HG02678 (cell line): ENCODE results near the gene PDXP.
"Not testable (repeated sequence)": the region's sequence is repeated elsewhere in the genome, so short reads cannot be mapped to it uniquely, and the experiment has no call there.

ENCODE experiments used
- ATAC-seq: cut with Tn5 transposase; IDR thresholded peaks from one replicate; pipeline ENCODE4 v1.9.1; 2021; ENCODE audit warnings: mild to moderate bottlenecking, moderate library complexity; ENCODE audit not compliant: unreplicated experiment

Gene PDXP

GRCh38 chr22:37696260-37696656 is 37.7 kb downstream of the PDXP start:
- ATAC-seq = not testable (repeated sequence)

- ATAC-seq = peak; percentile 94
Measured at GRCh38 chr22:37696657-37697537, 38.4 kb downstream of the PDXP start, which contains the start of gene TRIOBP. Gene TRIOBP, plus strand, starts transcription at chr22:37697048. Its CDS starts 4,318 bp downstream, at chr22:37701366.

- no peak for ATAC-seq
Measured at GRCh38 chr22:37697538-37697835, 39.0 kb downstream of the PDXP start.

- ATAC-seq = no peak
Measured at GRCh38 chr22:37701141-37701786, 42.7 kb downstream of the PDXP start.

- no peak for ATAC-seq
Measured at GRCh38 chr22:37703906-37704305, 45.4 kb downstream of the PDXP start.

- ATAC-seq = no peak
Measured at GRCh38 chr22:37704645-37705044, 46.1 kb downstream of the PDXP start.

- no peak for ATAC-seq
Measured at GRCh38 chr22:37705205-37705604, 46.7 kb downstream of the PDXP start.

- no peak for ATAC-seq
Measured at GRCh38 chr22:37708580-37709444, 50.3 kb downstream of the PDXP start.

GRCh38 chr22:37709445-37709765 is 50.9 kb downstream of the PDXP start:
- ATAC-seq = no peak

- ATAC-seq = no peak
Measured at GRCh38 chr22:37710675-37711074, 52.2 kb downstream of the PDXP start.

- ATAC-seq = no peak
Measured at GRCh38 chr22:37711490-37711889, 53.0 kb downstream of the PDXP start.

GRCh38 chr22:37713761-37714160 is 55.2 kb downstream of the PDXP start:
- ATAC-seq = no peak

- no peak for ATAC-seq
Measured at GRCh38 chr22:37714634-37715033, 56.1 kb downstream of the PDXP start.

- ATAC-seq = no peak
Measured at GRCh38 chr22:37715760-37716159, 57.2 kb downstream of the PDXP start.
